Hematopoietic multipotent progenitor cell (in vitro differentiated cells): Measurements from ENCODE around the gene PTOV1. TPM values are rescaled to one million over a fixed set of nuclear protein-coding genes. Genes with fewer than 3 reads are reported as not detected.

Experiments used
- DNase-seq, 3 donors: peaks; one replicate each; pipeline ENCODE4 v3.0.0-alpha.2; 2011 to 2015; ENCODE audit warnings: low read depth in 2 of 3, low spot score in 2 of 3
- total RNA-seq: library from RNA; depleted of rRNA; stranded (reverse); fragments of >200 nt; gene quantifications from one replicate; pipeline ENCODE4 v1.2.3, GENCODE V29; 2012

Gene PTOV1
- total RNA-seq, 1 donor = 109 TPM

DNA sequence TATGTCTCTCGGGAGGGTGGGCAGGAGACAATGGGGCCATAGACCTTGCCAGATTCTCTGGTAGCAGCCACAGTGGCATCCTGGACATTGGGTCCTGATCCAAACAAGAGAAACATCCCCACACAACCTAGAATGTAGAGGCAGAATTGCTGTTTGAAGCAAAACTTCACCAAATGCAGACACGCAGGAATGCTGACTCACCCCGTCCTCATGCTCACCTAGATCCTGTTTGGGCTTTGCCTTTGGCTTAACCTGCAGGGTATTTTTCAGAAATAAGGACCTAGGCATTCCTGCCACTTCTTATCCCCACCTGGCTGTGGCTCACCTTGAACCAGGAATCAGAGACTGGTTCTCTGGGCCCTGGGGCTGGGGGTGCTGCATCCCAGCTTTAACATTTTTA lies 33.8 kb downstream of the PTOV1 start:
- DNase-seq = no peak

DNA sequence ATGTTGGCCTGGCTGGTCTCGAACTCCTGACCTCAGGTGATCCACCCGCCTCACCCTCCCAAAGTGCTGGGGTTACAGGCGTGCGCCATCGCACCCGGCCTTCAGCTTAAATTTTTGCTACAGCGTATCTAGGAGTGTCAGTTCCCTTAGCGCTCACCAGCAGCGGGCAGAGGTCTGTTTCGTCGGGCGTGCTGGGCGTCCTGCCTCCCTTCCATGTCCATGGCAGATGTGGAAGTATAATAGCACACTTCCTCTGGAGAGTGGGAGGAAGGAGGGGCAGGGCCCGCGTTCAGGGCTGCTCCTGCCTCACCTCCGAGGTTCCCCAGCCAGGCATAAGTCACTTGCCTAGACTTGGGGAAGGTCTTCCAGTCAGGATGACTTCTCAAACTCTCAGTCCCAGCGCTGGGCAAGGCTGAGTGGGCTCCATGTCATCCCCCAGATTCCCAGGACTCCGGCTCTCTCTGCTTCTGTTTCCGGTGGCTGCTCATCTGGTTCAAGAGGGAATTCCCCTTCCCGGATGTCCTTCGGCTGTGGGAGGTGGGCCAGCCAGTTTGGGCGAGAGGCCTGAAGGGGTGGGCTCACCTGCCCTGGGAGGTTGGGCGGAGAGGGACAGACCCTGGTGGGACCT lies 36.2 kb downstream of the PTOV1 start:
- no peak for DNase-seq

DNA sequence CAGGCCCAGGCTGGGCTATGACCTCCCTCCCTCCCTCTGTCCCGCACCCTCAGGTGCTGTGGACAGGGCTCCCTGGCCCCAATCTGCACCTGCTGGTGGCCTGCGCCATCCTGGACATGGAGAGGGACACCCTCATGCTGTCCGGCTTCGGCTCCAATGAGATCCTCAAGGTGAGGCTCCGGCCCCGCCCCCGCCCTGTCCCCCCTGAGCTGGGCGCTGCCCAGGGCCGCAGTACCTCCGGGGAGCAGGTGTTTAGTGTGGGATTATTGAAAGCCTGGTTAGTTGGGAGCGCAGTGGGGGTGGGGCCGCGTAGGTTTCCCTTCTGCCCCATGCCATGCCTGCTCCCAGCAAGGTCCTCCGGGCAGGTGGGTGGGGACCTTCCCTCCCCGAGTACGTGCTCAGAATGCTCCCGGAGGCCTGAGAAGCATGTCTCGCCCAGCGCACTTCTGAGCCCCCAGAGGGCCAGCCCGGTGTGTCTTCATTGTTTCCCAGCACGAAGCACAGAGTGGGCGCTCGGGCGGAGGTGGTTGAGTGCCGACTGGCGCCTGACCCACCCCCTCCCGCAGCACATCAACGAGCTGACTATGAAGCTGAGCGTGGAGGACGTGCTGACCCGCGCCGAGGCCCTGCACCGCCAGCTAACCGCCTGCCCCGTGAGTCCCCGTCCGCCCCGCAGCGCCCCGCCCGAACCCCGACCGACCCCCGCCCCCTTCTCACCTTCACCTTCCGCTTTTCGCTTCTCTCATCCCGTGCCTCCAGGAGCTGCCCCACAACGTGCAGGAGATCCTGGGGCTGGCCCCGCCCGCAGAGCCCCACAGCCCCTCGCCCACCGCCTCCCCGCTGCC lies 36.9 kb downstream of the PTOV1 start:
- no peak for DNase-seq

DNA sequence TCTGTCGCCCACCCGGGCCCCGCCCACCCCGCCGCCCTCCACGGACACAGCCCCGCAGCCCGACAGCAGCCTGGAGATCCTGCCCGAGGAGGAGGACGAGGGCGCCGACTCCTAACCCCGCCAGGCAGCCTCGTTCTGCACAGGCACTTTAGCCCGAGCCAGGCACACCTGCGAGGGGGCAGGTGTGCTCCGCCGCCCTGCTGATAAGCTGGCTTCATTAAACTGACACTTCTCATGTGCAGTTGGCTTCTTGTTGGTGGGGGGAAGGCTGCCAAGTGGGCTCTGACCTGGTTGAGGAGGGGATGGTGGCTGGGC lies 37.5 kb downstream of the PTOV1 start:
- DNase-seq = no peak

GRCh38 chr19:49889038-49889686 lies 38.2 kb downstream of the PTOV1 start:
- DNase-seq = no peak

GRCh38 chr19:49889687-49890348 lies 38.9 kb downstream of the PTOV1 start:
- peak; percentile 74 to 89 (median 83) for DNase-seq

DNA sequence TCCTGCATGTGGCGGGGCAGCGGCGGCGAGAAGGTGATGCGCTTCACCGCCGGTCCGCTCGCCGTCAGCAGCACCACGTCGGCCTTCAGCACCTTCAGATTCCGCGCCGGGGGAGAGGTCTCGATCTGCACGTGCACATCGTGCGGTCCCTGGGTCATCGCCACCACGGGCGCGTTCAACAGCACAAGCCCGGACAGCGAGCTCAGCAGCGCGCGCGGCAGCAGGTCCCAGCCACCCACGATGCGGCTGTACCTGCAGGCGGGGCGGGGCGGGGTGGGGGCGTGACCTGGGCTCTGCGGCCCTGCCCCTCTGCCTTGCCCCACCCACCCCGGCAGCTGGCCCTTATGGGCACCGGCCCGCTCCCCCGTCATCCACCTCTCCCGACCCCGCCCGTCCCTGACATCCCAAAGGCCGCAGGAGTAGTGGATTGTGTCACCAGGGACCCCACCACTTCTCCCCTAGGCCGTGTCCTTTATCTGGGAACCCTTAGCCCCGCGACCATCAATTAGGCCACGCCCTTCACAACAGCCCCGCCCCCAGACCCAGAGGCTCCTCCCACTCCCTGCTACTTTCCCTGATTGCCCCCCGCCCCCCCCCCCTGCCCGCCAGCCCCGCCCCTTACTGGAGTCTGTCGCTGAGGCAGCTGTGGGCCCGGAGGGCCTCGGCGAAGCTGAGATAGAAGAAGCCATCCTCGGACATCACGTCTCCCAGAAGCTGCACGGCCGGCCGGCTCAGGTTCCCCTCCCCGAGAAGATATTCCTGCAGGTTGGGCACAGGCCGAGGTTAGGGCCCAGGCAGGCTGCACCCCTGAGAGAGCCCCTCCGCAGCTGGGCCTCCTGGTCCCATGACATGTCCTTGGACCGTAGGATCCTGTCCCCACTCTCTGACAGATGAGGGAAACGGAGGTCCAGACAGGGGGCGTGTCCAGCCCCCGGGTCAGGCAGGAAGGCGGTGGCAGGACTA lies 39.7 kb downstream of the PTOV1 start:
- DNase-seq = peak; percentile 41 to 58 (median 51)

- no peak for DNase-seq
Observed at GRCh38 chr19:49891393-49891792, 40.4 kb downstream of the PTOV1 start.

DNA sequence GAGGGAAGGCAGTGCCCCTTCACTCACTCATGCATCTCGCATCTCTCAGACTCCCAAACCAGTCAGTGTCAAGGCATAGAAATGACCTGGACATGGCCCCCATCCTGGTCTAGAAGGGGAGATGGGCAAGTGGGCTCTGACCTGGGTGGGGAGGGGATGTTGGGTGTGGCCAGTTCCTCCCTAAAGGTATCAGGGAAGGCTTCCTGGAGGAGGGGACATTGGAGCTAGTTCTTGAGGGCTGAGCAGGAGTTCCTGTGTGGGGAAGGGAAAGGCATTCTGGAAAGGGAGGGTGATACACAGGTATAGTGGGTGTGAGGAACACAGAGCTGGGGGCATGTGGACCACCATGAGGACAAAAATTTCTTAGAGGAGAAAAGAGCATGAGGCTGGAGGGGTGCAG lies 41.8 kb downstream of the PTOV1 start:
- no peak for DNase-seq

DNA sequence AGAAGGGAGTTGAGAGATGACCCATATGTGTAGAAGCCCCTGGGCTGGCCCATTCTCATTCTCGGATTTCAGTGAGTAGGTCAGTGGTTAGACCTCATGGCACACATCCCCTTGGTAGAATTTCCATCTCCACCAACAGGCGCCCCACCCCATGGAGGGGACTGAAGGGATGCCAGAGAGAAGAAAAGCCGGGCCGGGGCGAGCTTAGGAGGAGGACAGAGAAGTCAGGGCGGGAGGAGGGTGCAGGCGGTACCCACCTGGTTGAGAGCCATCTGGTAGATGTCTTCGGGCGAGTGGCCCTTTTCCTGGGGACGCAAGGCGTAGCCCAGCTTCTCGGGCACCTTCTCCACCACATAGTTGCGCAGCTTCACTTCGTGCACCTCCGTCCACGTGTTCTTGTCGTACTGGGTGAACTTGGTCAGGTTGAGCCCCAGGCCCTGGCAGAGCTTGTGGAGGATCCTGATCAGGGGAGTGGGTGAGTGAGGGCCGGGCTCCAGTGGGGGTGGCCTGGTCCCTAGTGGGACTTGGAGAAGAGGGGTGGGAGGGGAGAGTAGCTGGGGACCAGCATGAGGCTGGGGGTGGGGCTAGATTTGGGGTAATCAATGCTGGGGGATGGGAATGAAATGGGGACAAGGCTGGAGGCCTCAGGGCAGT lies 43.2 kb downstream of the PTOV1 start:
- no peak for DNase-seq

DNA sequence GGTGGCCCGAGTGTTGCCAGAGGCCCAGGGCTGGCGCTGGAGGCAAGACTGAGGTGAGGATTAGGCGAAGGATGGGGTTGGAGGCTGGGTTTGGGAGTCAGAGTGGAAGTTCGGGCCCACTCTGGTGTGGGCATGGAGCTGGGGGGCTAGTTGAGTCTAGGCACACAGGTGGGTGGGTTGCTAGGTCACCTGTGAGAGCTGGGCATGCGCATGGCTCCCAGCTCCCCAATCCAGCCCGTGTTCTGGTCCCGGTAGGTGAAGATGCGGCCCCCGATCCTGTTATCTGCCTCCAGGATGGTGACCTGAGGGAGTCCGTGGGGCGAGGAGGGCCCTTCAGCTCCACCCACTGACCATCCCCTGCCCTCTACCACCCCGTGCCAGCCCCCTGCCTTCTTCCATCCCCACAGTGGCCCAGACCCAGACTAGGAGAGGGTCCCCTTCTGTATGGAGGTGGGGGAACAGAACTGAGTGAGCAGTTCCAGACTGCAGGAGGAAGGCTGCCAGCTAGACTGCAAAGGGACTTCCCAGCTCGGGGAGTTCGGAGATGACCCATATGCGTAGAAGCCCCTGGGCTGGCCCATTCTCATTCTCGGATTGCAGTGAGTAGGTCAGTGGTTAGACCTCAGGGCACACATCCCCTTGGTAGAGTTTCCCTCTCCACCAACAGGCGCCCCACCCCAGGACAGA lies 44.1 kb downstream of the PTOV1 start:
- DNase-seq = no peak

GRCh38 chr19:49895566-49896297 lies 44.8 kb downstream of the PTOV1 start:
- DNase-seq = no peak

DNA sequence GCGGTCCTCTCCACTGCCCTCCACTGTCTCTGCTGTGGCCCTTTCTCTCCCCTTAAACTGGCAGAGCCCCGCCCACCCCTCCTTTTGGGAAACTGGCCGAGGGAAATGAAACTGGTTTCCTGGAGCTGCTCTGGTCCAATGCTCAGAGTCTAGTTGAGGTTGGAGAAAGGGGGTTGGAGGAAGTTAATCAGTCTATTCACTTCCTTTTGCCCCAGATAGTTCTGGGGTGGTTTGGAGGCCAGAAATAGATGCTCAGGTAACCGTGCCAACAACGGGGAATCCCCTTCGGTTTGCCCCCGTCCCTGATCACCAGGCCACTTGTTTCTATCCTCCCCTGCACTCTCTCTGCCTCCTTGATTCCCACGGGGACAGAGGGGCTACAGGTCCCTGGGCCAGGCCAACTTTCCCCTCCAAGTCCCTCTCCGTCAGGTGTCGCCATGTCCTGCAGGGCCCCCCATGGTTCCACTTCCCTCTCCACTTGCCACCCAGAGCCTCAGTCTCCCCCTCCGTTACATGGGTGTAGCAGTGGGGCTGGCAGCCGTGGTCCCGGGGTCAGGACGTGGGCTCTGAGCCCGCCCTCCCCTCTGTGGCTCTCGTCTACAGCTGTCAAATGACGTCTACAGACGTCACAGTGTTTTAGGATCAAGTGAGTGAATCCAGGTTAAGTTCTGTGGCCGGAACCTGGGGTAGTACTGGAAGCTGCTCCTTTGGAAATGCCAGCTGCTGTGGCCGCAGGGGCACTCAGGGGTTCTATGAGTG lies 46.1 kb downstream of the PTOV1 start, which contains the start of gene IL4I1:
Gene IL4I1, minus strand, starts transcription at position 25 of the 759 bp plus-strand sequence. CDS start 727 bp downstream, outside the sequence.
- DNase-seq = peak; percentile 53 to 91 (median 87)

DNA sequence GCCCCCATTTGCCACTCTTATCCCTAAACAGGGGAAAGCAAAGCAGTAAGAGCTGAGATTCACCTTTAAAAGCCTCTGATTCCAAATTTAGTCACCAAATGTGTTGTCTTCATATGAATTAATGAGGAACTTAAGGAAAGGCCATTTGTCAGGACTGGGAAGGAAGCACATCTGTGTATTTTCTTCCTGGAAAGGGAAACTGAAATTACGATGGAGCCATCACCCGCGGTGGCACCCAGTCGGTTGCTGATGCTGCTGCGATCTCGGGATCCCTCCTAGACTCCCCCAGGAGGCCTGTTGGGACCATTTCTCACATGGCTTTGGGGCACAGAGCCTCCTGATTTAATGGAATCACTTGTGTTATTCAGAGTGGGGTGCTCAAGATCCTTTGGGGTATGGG lies 53.2 kb downstream of the PTOV1 start:
- no peak for DNase-seq

- DNase-seq = no peak
Observed at GRCh38 chr19:49906879-49907564, 56.1 kb downstream of the PTOV1 start.

GRCh38 chr19:49907745-49908446 lies 56.9 kb downstream of the PTOV1 start:
- no peak for DNase-seq
